Measurements from ENCODE around the gene TMEM178B. TPM values are rescaled to one million over a fixed set of nuclear protein-coding genes. Genes with fewer than 3 reads are reported as not detected.

The TMEM178B gene
- polyA plus RNA-seq, 1 experiment = 0.01 TPM

DNA sequence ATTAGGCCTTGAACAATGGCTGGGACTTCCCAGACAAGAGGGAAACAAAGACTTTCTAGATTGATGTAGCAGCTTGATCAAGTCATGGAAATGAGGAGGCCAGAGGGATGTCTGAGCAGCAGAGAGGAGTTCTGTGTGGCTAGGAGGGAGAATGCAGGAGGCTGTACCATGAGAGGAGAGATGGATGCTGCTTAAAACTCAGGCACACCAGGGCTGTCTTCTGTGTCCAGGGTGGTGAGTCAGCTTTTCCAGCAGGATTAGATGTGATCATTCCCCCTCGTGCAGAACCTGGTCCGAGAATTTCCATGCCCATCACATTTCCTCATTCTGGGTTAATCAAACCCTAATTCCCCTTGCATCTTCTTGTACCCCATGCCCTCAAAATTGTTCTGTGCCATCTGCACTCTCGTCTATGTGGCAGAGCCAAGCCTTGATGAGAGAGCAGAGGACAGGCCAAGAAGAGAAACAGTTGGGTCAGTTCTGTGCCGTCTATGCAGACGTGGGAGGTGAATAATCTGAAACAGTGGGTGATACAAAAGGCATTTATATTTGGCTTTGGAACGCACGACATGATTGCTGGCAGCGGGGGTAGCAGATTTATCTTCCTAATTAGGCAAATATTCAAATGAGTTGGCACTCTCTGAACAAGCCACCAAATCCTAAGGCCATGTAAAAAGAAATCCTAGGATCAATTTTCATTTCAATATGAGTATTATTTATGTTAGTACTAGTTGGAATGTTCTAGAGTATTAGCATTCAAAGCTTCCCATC is 160.7 kb downstream of the TMEM178B start:
- no peak for TF ChIP-seq CTCF (IDR thresholded peaks at IDR 0.05; ENCODE audit: low read depth, low read length)

DNA sequence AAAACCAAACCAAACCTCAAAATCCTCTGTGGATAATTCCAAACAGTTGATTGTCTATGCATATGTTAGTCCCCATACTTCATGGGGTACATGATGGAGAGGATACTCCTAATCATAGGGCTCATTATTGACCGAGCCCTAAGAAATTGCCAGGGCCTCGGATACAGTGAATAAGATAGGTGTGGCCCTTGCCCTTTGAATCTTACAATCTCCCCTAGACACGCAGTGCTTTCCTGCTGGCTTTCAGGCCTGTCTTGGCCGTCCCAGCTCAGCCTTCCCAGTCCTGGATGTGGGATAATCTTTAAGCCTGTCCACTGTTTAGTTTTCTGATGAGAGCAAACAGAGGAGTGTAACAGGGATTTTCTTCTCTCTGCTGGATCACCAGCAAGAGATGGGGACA is 161.8 kb downstream of the TMEM178B start:
- CTCF ChIA-PET = no interaction called here
- H3K27me3 ChIP-seq (ENCODE audit: control insufficient read depth, insufficient read depth, low read length) = no peaks in the 10 kb centered on the region
- H3K4me3 ChIP-seq (ENCODE audit: low read depth, low read length) = no peak overlapping the region

More for the DNA sequence above, 160.7 kb downstream of the TMEM178B start:
- no peak overlapping the region for H3K4me3 ChIP-seq (ENCODE audit: low read depth, low read length)
- DNase-seq (ENCODE audit: low read depth, low spot score) = no peak
- CTCF ChIA-PET = no interaction called here
- no peaks in the 10 kb centered on the region for H3K27me3 ChIP-seq (ENCODE audit: control insufficient read depth, insufficient read depth, low read length)
- POLR2A ChIA-PET = no interaction called here
- peaks cover 12% of the 10 kb centered on the region; the same call in 1 of the 2 replicates for H3K9me3 ChIP-seq (ENCODE audit: control insufficient read depth, insufficient read depth, low read length)
- no peak overlapping the region for H3K27ac ChIP-seq (ENCODE audit: low read depth, low read length)

DNA sequence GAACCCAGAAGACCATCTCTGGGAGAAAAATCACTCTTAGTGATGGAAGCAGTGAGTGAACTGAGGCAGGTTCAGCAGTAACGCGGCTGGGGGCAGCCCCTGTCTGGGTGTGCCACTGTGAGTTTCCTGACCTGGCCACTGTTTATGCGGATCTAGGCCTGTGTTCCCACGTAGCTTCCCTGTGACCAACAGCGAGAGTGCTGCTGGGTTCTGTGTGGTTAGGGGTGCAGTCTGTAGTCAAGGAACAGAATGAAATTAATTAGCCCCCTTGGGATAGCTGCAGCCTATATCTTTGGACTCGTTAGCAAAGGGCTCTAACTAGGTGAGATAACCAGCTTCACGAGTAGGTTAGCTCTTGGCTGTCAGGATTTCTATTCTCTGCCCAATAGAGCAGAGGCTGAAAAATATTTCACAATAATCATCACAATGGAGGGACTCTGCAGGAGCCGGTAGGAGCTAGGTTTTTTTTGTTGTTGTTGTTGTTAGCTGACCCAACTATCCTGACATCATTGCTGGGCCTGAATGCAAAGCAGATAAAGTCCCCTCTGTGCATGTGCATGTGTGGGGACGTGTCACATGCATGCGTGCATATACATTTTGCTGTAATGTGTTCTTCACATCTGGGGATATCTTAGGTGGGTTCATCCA is 164.9 kb downstream of the TMEM178B start:
- TF ChIP-seq CTCF (IDR thresholded peaks at IDR 0.05; ENCODE audit: low read depth, low read length) = no peak
- DNase-seq (ENCODE audit: low read depth, low spot score) = no peak
- ChIA-PET CTCF (no interaction called here), POLR2A (no interaction called here)
- no peak overlapping the region for H3K27ac ChIP-seq (ENCODE audit: low read depth, low read length)
- no peaks in the 10 kb centered on the region for H3K27me3 ChIP-seq (ENCODE audit: control insufficient read depth, insufficient read depth, low read length)
- H3K4me3 ChIP-seq (ENCODE audit: low read depth, low read length) = no peak overlapping the region
- peaks cover 22% of the 10 kb centered on the region for H3K9me3 ChIP-seq (ENCODE audit: control insufficient read depth, insufficient read depth, low read length)

More for the DNA sequence above, 161.8 kb downstream of the TMEM178B start:
- Histone ChIP-seq H3K27ac (ENCODE audit: low read depth, low read length) (no peak overlapping the region), H3K9me3 (ENCODE audit: control insufficient read depth, insufficient read depth, low read length) (peaks cover 13% of the 10 kb centered on the region; the same call in 1 of the 2 replicates)
- DNase-seq (ENCODE audit: low read depth, low spot score) = no peak
- POLR2A ChIA-PET = no interaction called here
- no peak for TF ChIP-seq CTCF (IDR thresholded peaks at IDR 0.05; ENCODE audit: low read depth, low read length)

- CTCF ChIA-PET = no interaction called here
- H3K27me3 ChIP-seq (ENCODE audit: control insufficient read depth, insufficient read depth, low read length) = no peaks in the 10 kb centered on the region
These were observed 165.8 kb downstream of the TMEM178B start for GRCh38 chr7:141239661-141240060.

More at GRCh38 chr7:141239661-141240060, 165.8 kb downstream of the TMEM178B start:
- peaks cover 22% of the 10 kb centered on the region for H3K9me3 ChIP-seq (ENCODE audit: control insufficient read depth, insufficient read depth, low read length)
- POLR2A ChIA-PET = no interaction called here
- no peak for DNase-seq (ENCODE audit: low read depth, low spot score)
- TF ChIP-seq CTCF (IDR thresholded peaks at IDR 0.05; ENCODE audit: low read depth, low read length) = no peak
- no peak overlapping the region for H3K27ac ChIP-seq (ENCODE audit: low read depth, low read length)
- H3K4me3 ChIP-seq (ENCODE audit: low read depth, low read length) = no peak overlapping the region
